Activated T-helper 17 cell treated with anti-CD3 and anti-CD28 coated beads, Interleukin-2, amount 50 U/mL, for 72 hours (primary cell): ENCODE data around the gene PRR23E. TPM values are rescaled to one million over a fixed set of nuclear protein-coding genes. Genes with fewer than 3 reads are reported as not detected.

ENCODE experiments used
- ATAC-seq: fragments of 150-1000 bp; cut with Tn5 transposase; replicated peaks from 2 replicates; pipeline ENCODE4 v1.10.0; 2021; ENCODE audit warnings: mild to moderate bottlenecking, moderate library complexity
- H3K27ac Mint-ChIP-seq: one replicate; pipeline ENCODE4 v1.8.0; 2022; ENCODE audit warnings: mixed read lengths
- H3K27me3 Mint-ChIP-seq: one replicate; pipeline ENCODE4 v1.8.0; 2022; ENCODE audit warnings: mixed read lengths
- H3K36me3 Mint-ChIP-seq: one replicate; pipeline ENCODE4 v1.8.0; 2022; ENCODE audit warnings: low read depth, mild to moderate bottlenecking, mixed read lengths
- H3K4me1 Mint-ChIP-seq: one replicate; pipeline ENCODE4 v1.8.0; 2022; ENCODE audit warnings: mixed read lengths
- H3K4me3 Mint-ChIP-seq: one replicate; pipeline ENCODE4 v1.8.0; 2022; ENCODE audit warnings: mild to moderate bottlenecking, mixed read lengths
- H3K9me3 Mint-ChIP-seq: one replicate; pipeline ENCODE4 v1.8.0; 2022; ENCODE audit warnings: mixed read lengths
- total RNA-seq, 2 donors: library from RNA; stranded (reverse); gene quantifications; one replicate each; pipeline ENCODE4 v1.2.3, GENCODE V29; 2022

Gene PRR23E
- total RNA-seq, 2 donors from 2014 or later: not detected

- Mint-ChIP-seq H3K27me3 (no peaks in the 10 kb centered on the region), H3K27ac (no peak overlapping the region), H3K36me3 (no peaks in the 10 kb centered on the region), H3K9me3 (no peaks in the 10 kb centered on the region), H3K4me3 (no peak overlapping the region), H3K4me1 (no peaks in the 10 kb centered on the region)
- no peak for ATAC-seq
Observed at GRCh38 chr3:127158614-127159229, 34.2 kb upstream of the PRR23E start.

DNA sequence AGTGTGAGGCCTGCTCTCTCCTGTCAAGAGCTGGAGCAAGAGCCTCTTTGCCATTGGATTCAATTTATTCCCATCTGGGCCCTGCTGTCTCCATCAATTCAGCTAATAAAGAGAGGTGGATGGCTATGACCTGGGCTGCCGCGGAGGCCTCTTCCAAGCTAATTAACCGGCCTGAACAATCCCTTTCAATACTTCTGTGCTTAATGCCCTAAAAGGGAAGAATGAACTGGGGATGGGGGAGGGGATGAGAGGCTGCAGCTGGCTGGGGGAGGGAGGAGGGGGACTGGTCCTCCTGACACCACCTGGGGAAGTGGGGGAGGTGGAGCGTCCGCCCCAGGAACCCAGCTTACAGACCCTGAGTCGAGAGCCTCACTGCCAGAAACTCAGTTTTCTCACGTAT, 33.4 kb upstream of the PRR23E start:
- H3K27ac Mint-ChIP-seq: no peak overlapping the region
- no peak for ATAC-seq
- H3K27me3 Mint-ChIP-seq: no peaks in the 10 kb centered on the region
- H3K36me3 Mint-ChIP-seq: no peaks in the 10 kb centered on the region
- H3K4me3 Mint-ChIP-seq: no peak overlapping the region
- H3K9me3 Mint-ChIP-seq: no peaks in the 10 kb centered on the region
- H3K4me1 Mint-ChIP-seq: no peaks in the 10 kb centered on the region

DNA sequence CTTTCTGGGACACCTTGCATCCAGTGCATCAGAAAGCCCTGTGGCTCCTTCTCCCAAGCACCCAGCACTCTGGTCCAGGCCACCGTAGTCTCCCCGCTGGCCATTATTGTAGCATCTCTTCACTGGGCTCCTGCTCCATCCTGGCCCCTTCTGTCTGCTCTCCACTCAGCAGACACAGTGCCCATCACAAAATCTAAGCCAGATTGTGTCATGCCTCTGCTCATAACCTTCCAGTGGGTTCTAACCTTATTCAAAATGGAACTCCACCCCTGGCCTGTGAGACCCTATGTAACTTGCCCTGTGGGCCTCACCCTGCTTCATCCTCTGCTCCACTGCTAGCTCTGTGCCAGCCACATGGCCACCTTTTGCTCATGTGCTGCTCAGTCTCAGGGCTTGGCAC, 31.7 kb upstream of the PRR23E start:
- Mint-ChIP-seq H3K36me3 (no peaks in the 10 kb centered on the region), H3K27ac (no peak overlapping the region), H3K9me3 (no peaks in the 10 kb centered on the region), H3K4me3 (no peak overlapping the region), H3K4me1 (no peaks in the 10 kb centered on the region), H3K27me3 (peaks cover 3% of the 10 kb centered on the region)
- no peak for ATAC-seq

- H3K4me1 Mint-ChIP-seq: no peaks in the 10 kb centered on the region
- H3K27me3 Mint-ChIP-seq: peaks cover 8% of the 10 kb centered on the region
- no peaks in the 10 kb centered on the region for H3K36me3 Mint-ChIP-seq
- no peak overlapping the region for H3K4me3 Mint-ChIP-seq
- ATAC-seq: no peak
- no peaks in the 10 kb centered on the region for H3K9me3 Mint-ChIP-seq
- H3K27ac Mint-ChIP-seq: no peak overlapping the region
Observed at GRCh38 chr3:127161973-127162579, 30.9 kb upstream of the PRR23E start.

- H3K27ac Mint-ChIP-seq: no peak overlapping the region
- H3K4me1 Mint-ChIP-seq: no peaks in the 10 kb centered on the region
- H3K4me3 Mint-ChIP-seq: no peak overlapping the region
Observed at GRCh38 chr3:127162947-127163645, 29.8 kb upstream of the PRR23E start.

DNA sequence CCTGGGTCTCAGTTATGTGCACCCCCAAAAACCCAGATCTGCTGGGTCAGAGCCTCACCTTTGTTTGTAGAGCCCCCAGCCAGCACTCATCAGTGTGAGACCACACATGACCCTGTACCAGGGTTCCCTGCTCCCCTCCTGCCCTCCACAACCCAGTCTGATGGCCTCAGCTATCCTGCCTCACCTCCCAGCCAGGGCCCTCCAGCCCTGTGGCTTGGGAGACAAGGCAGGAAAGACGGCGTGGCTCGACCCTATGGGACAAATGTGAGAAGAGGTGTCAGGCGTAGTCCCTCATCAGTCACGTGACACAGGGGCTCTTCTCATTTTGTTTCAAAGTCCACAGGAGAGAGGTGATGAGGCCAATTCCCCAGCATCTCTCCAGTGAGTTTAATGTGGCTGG, 28.3 kb upstream of the PRR23E start:
- no peaks in the 10 kb centered on the region for H3K9me3 Mint-ChIP-seq
- H3K4me3 Mint-ChIP-seq: no peak overlapping the region
- H3K27me3 Mint-ChIP-seq: peaks cover 13% of the 10 kb centered on the region
- no peak overlapping the region for H3K27ac Mint-ChIP-seq
- ATAC-seq: no peak
- no peaks in the 10 kb centered on the region for H3K4me1 Mint-ChIP-seq
- no peaks in the 10 kb centered on the region for H3K36me3 Mint-ChIP-seq

More at GRCh38 chr3:127162947-127163645, 29.8 kb upstream of the PRR23E start:
- no peak for ATAC-seq
- Mint-ChIP-seq H3K9me3 (no peaks in the 10 kb centered on the region), H3K27me3 (peaks cover 8% of the 10 kb centered on the region), H3K36me3 (no peaks in the 10 kb centered on the region)

DNA sequence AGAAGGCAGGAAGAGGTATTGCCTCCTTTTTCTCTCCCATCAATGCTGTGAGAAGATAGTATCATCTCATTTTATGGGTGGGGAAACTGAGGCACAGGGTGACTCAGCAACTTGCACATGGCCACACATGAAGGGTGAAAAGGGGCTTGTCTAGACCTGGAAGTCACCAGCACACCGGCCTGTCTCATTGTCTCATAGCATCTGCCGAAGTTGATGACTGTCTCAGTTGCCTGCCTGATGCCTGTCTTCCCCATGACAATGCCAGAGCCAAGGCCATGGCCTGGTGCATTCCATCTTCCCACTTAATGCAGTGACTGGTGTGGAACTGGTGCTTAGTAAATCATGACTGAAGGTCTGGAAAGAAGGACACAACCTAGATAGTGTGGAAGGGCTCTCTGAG, 27.9 kb upstream of the PRR23E start:
- no peaks in the 10 kb centered on the region for H3K9me3 Mint-ChIP-seq

GRCh38 chr3:127165694-127166485, 27.0 kb upstream of the PRR23E start:
- ATAC-seq: peak; percentile 31
- Mint-ChIP-seq H3K4me3 (no peak overlapping the region), H3K4me1 (no peaks in the 10 kb centered on the region), H3K27me3 (peaks cover 15% of the 10 kb centered on the region), H3K9me3 (no peaks in the 10 kb centered on the region), H3K27ac (peak overlapping the region; percentile 39), H3K36me3 (no peaks in the 10 kb centered on the region)

More for the DNA sequence above, 27.9 kb upstream of the PRR23E start:
- ATAC-seq: no peak
- Mint-ChIP-seq H3K27me3 (peaks cover 15% of the 10 kb centered on the region), H3K4me3 (no peak overlapping the region), H3K36me3 (no peaks in the 10 kb centered on the region), H3K4me1 (no peaks in the 10 kb centered on the region), H3K27ac (no peak overlapping the region)

GRCh38 chr3:127166501-127167065, 26.3 kb upstream of the PRR23E start:
- peak overlapping the region; percentile 19 for H3K4me3 Mint-ChIP-seq
- no peak for ATAC-seq
- peaks cover 18% of the 10 kb centered on the region for H3K27me3 Mint-ChIP-seq
- H3K4me1 Mint-ChIP-seq: no peaks in the 10 kb centered on the region
- peak overlapping the region; percentile 39 for H3K27ac Mint-ChIP-seq
- H3K9me3 Mint-ChIP-seq: no peaks in the 10 kb centered on the region
- H3K36me3 Mint-ChIP-seq: no peaks in the 10 kb centered on the region

GRCh38 chr3:127167315-127168043, 25.5 kb upstream of the PRR23E start:
- Mint-ChIP-seq H3K27me3 (peaks cover 27% of the 10 kb centered on the region), H3K4me3 (peak overlapping the region; percentile 19), H3K4me1 (no peaks in the 10 kb centered on the region)

DNA sequence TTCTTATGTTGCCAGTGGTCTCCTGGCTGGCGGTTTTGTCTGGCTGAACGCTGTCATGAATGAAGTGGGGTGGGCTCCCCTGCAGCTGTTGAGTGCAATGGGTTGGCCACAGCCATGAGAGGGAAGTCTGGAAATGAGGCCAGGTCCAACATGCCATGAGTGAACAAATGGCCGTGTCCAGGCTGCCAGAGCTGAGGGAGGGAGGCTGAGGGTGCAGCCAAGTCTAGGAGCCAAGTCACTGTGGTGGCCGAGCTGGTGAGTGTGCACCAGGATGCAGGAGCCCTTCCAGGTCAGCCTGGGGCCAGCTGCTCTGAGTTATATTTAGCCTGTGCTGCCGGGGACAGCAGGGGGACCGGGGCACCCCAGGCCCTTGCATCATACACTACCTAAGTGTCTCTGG, 24.7 kb upstream of the PRR23E start:
- Mint-ChIP-seq H3K27ac (no peak overlapping the region), H3K9me3 (no peaks in the 10 kb centered on the region), H3K36me3 (no peaks in the 10 kb centered on the region), H3K4me3 (no peak overlapping the region), H3K4me1 (no peaks in the 10 kb centered on the region), H3K27me3 (peaks cover 28% of the 10 kb centered on the region)
- ATAC-seq: no peak

More at GRCh38 chr3:127167315-127168043, 25.5 kb upstream of the PRR23E start:
- Mint-ChIP-seq H3K9me3 (no peaks in the 10 kb centered on the region), H3K27ac (no peak overlapping the region), H3K36me3 (no peaks in the 10 kb centered on the region)
- ATAC-seq: peak; percentile 98

GRCh38 chr3:127170814-127171213, 22.1 kb upstream of the PRR23E start:
- Mint-ChIP-seq H3K9me3 (no peaks in the 10 kb centered on the region), H3K4me1 (no peaks in the 10 kb centered on the region), H3K27me3 (peaks cover 36% of the 10 kb centered on the region), H3K4me3 (no peak overlapping the region), H3K36me3 (no peaks in the 10 kb centered on the region), H3K27ac (no peak overlapping the region)
- ATAC-seq: no peak

- H3K4me3 Mint-ChIP-seq: no peak overlapping the region
- no peaks in the 10 kb centered on the region for H3K4me1 Mint-ChIP-seq
- no peaks in the 10 kb centered on the region for H3K9me3 Mint-ChIP-seq
- H3K36me3 Mint-ChIP-seq: no peaks in the 10 kb centered on the region
- H3K27me3 Mint-ChIP-seq: peaks cover 32% of the 10 kb centered on the region
- no peak for ATAC-seq
- H3K27ac Mint-ChIP-seq: no peak overlapping the region
Observed at GRCh38 chr3:127171320-127171719, 21.6 kb upstream of the PRR23E start.

GRCh38 chr3:127171721-127172120, 21.2 kb upstream of the PRR23E start:
- Mint-ChIP-seq H3K4me3 (no peak overlapping the region), H3K27ac (no peak overlapping the region), H3K9me3 (no peaks in the 10 kb centered on the region), H3K4me1 (no peaks in the 10 kb centered on the region), H3K36me3 (no peaks in the 10 kb centered on the region), H3K27me3 (peaks cover 30% of the 10 kb centered on the region)
- ATAC-seq: no peak
